Mucosa of descending colon (tissue), 3 donors: ENCODE data around the gene FIGN. TPM values are rescaled to one million over a fixed set of nuclear protein-coding genes. Genes with fewer than 3 reads are reported as not detected.

Experiments
- ATAC-seq: fragments of 200-7000 bp; cut with Tn5 transposase; one replicate; pipeline ENCODE4 v1.9.1; 2020; ENCODE audit warnings: mild to moderate bottlenecking, moderate library complexity
- DNase-seq, 3 donors: peaks; one replicate each; pipeline ENCODE4 v3.0.0-alpha.2; 2020
- H3K36me3 ChIP-seq: fragments of 200-600 bp; one replicate; pipeline ENCODE4 v1.8.0; 2021; ENCODE audit warnings: low read depth, mild to moderate bottlenecking
- H3K4me1 ChIP-seq: fragments of 200-600 bp; one replicate; pipeline ENCODE4 v1.8.0; 2021; ENCODE audit warnings: low read depth, mild to moderate bottlenecking
- H3K4me3 ChIP-seq: fragments of 200-600 bp; one replicate; pipeline ENCODE4 v1.8.0; 2021; ENCODE audit warnings: mild to moderate bottlenecking
- H3K9me3 ChIP-seq: fragments of 200-600 bp; one replicate; pipeline ENCODE4 v1.8.0; 2021; ENCODE audit warnings: mild to moderate bottlenecking
- CTCF ChIP-seq: fragments of 200-600 bp; IDR thresholded peaks from one replicate; pipeline ENCODE4 v1.8.0; 2022; ENCODE audit warnings: antibody characterized with exemption, mild to moderate bottlenecking
- intact Hi-C, 2 donors: fragments of 100-400 bp; cut with DNase I in 1 of 2; cut with micrococcal nuclease in 1 of 2; formaldehyde crosslinking; loops; one replicate each; pipeline versions ENCODE4 v1.11.0 to v1.11.1; 2022; cut with DNase I, micrococcal nuclease
- total RNA-seq, 3 donors: library from RNA; stranded (reverse); fragmentation: NEBNext Ultra II Directional in 2 of 3; extraction: Animal tissue kit (Norgen Biotek cat#: 25700) in 2 of 3; gene quantifications; one replicate each; pipeline versions ENCODE4 v1.2.1 to v1.2.4, GENCODE V29; 2021 to 2023
- donor health status: DM: no; HTN: no; CAD: no; lungs with moderate emphysema.
- donor health status: DM: no; HTN: no; CAD: no.
- donor health status: DM: no; HTN: yes; CAD: no.

Gene FIGN
- total RNA-seq, 3 donors from 2014 or later = 0.84 to 4.1 (median 1.4) TPM

GRCh38 chr2:163593982-163594381 lies 141.8 kb downstream of the FIGN start:
- intact Hi-C loops = no loop called here
- Histone ChIP-seq H3K9me3 (no peaks in the 10 kb centered on the region), H3K36me3 (no peaks in the 10 kb centered on the region), H3K4me3 (no peak overlapping the region), H3K4me1 (no peaks in the 10 kb centered on the region)
- TF ChIP-seq CTCF = no peak
- DNase-seq (no peak), ATAC-seq (no peak)

- intact Hi-C loops = no loop called here
- H3K9me3 ChIP-seq = no peaks in the 10 kb centered on the region
- no peak overlapping the region for H3K4me3 ChIP-seq
- no peaks in the 10 kb centered on the region for H3K36me3 ChIP-seq
- ATAC-seq = no peak
- H3K4me1 ChIP-seq = no peaks in the 10 kb centered on the region
- no peak for TF ChIP-seq CTCF
- no peak for DNase-seq
Measured at GRCh38 chr2:163592954-163593622, 142.7 kb downstream of the FIGN start.

GRCh38 chr2:163591461-163591860 lies 144.3 kb downstream of the FIGN start:
- H3K4me1 ChIP-seq = no peaks in the 10 kb centered on the region
- H3K4me3 ChIP-seq = no peak overlapping the region
- no peak for ATAC-seq
- intact Hi-C loops = no loop called here
- H3K36me3 ChIP-seq = no peaks in the 10 kb centered on the region
- no peaks in the 10 kb centered on the region for H3K9me3 ChIP-seq
- no peak for DNase-seq
- no peak for TF ChIP-seq CTCF

GRCh38 chr2:163580757-163581156 lies 155.1 kb downstream of the FIGN start:
- no peak overlapping the region for H3K4me3 ChIP-seq
- H3K9me3 ChIP-seq = no peaks in the 10 kb centered on the region

GRCh38 chr2:163574309-163574708 lies 161.5 kb downstream of the FIGN start:
- intact Hi-C loops = no loop called here
- no peaks in the 10 kb centered on the region for H3K4me1 ChIP-seq
- TF ChIP-seq CTCF = no peak
- ATAC-seq = no peak
- H3K36me3 ChIP-seq = no peaks in the 10 kb centered on the region
- DNase-seq = no peak
- H3K9me3 ChIP-seq = no peaks in the 10 kb centered on the region
- H3K4me3 ChIP-seq = no peak overlapping the region

More at GRCh38 chr2:163580757-163581156, 155.1 kb downstream of the FIGN start:
- no peak for TF ChIP-seq CTCF
- DNase-seq = no peak
- H3K4me1 ChIP-seq = no peaks in the 10 kb centered on the region
- no peak for ATAC-seq
- no peaks in the 10 kb centered on the region for H3K36me3 ChIP-seq
- intact Hi-C loops = no loop called here

- Histone ChIP-seq H3K4me3 (no peak overlapping the region), H3K9me3 (no peaks in the 10 kb centered on the region), H3K4me1 (no peaks in the 10 kb centered on the region), H3K36me3 (no peaks in the 10 kb centered on the region)
- no peak for ATAC-seq
- no peak for TF ChIP-seq CTCF
- intact Hi-C loops = no loop called here
- no peak for DNase-seq
Measured at GRCh38 chr2:163573652-163574051, 162.2 kb downstream of the FIGN start.
